Esophagus (tissue), 2 donors: ENCODE results near the gene POLG2. TPM values are rescaled to one million over a fixed set of nuclear protein-coding genes. Genes with fewer than 3 reads are reported as not detected.
"Not testable (repeated sequence)": the region's sequence is repeated elsewhere in the genome, so short reads cannot be mapped to it uniquely, and the experiment has no call there.

Source experiments
- H3K27ac ChIP-seq, 2 donors: one replicate each; pipeline ENCODE4 v1.5.1; 2013; ENCODE audit warnings: low read depth in 2 of 2, mild to moderate bottlenecking in 2 of 2, inconsistent platforms in 1 of 2, low read length in 1 of 2, moderate library complexity in 1 of 2
- H3K27me3 ChIP-seq, 2 donors: one replicate each; pipeline ENCODE4 v1.6.1; 2013; ENCODE audit warnings: low read length in 2 of 2, control low read depth in 1 of 2, mild to moderate bottlenecking in 1 of 2; ENCODE audit not compliant: insufficient read depth in 2 of 2, control insufficient read depth in 1 of 2
- H3K36me3 ChIP-seq, 2 donors: one replicate each; pipeline ENCODE4 v1.6.1; 2013; ENCODE audit warnings: low read length in 1 of 2; ENCODE audit not compliant: control insufficient read depth in 2 of 2, insufficient read depth in 2 of 2
- H3K4me1 ChIP-seq, 2 donors: one replicate each; pipeline ENCODE4 v1.6.1; 2013; ENCODE audit warnings: low read length in 1 of 2; ENCODE audit not compliant: control insufficient read depth in 2 of 2, insufficient read depth in 2 of 2
- H3K4me3 ChIP-seq, 2 donors: one replicate each; pipeline ENCODE4 v1.5.1; 2013; ENCODE audit warnings: low read length in 2 of 2, mild to moderate bottlenecking in 2 of 2, low read depth in 1 of 2, moderate library complexity in 1 of 2
- H3K9me3 ChIP-seq, 2 donors: one replicate each; pipeline ENCODE4 v1.6.1; 2013; ENCODE audit warnings: mild to moderate bottlenecking in 2 of 2, low read depth in 1 of 2, low read length in 1 of 2, moderate library complexity in 1 of 2; ENCODE audit not compliant: control insufficient read depth in 2 of 2, insufficient read depth in 1 of 2
- WGBS, 2 donors: extraction: QIAGEN DNeasy Blood & Tissue Kit; methylation state at CpG; one replicate each; pipeline ENCODE4 v1.1.7; 2013; 5-methylcytosine and 5-hydroxymethylcytosine counted together
- polyA plus RNA-seq, 2 donors: library from polyadenylated mRNA; stranded (reverse); fragments of 200-250 nt; gene quantifications; one replicate each; pipeline ENCODE4 v1.2.3, GENCODE V29; 2013
- donor health status: healthy with polysubstance abuse.
- donor health status: Bipolar disorder and iron deficiency.

The POLG2 gene
- polyA plus RNA-seq, 2 donors = 4.2 to 6.7 TPM

- Histone ChIP-seq H3K4me1 (no peaks in the 10 kb centered on the region), H3K9me3 (no peaks in the 10 kb centered on the region), H3K27ac (no peak overlapping the region), H3K27me3 (peaks cover 2 to 3% of the 10 kb centered on the region in 2 donors), H3K36me3 (no peaks in the 10 kb centered on the region), H3K4me3 (no peak overlapping the region)
- WGBS, 2 donors = 84 to 85% methylated on average over 6 of the region's 6 CpGs
These were observed 65.3 kb downstream of the POLG2 start for GRCh38 chr17:64431534-64431933.

DNA sequence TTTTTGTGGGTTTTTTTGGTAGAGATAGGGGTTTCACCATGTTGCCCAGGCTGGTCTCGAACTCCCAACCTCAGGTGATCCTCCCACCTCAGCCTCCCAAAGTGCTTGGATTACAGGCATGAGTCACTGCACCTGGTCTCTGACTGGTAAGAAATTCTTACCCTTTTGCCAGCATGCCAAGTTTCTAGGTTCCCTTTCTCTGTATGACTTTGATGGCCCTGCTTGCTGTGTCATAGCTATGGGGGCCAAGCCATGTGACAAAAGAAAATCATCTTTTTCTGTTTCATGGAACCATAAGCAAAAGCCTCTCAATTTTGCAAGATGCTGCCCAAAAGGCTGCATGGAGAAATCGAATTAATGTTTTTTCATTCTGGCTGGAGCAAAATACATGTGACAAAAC, 66.8 kb downstream of the POLG2 start:
- H3K4me3 ChIP-seq = not testable (repeated sequence)

DNA sequence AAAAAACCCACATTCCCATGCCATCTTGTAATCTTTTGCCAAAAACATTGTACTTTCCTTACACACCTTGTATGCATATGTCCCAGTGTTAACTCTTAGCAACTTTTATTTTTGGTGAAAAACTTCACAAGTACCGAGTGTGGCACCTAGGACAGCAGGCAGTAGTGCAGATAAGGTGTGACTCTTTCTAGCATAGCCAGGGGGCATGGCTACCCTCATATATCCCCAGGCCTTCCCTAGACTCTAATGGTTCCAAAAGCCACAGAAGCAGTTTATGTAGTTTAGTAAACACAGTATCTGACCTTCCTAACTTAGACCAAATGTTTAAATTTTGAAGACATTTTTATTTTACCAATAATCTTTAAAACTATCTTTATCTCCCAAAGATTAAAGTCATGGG, 68.4 kb downstream of the POLG2 start:
- Histone ChIP-seq H3K27ac (no peak overlapping the region), H3K27me3 (peaks cover 3% of the 10 kb centered on the region in 2 donors), H3K36me3 (no peaks in the 10 kb centered on the region), H3K4me3 (no peak overlapping the region), H3K4me1 (no peaks in the 10 kb centered on the region), H3K9me3 (no peaks in the 10 kb centered on the region)
- 74 to 81% methylated on average over 1 of the region's 1 CpG for WGBS, 2 donors

More for the DNA sequence above, 66.8 kb downstream of the POLG2 start:
- not testable (repeated sequence) for H3K27ac ChIP-seq, H3K36me3 ChIP-seq, H3K27me3 ChIP-seq, H3K9me3 ChIP-seq, H3K4me1 ChIP-seq
- WGBS, 2 donors = 89 to 90% methylated on average over 2 of the region's 2 CpGs

Other genes starting within 250 kb of the POLG2 start
- gene TEX2, start 233.8 kb downstream of the POLG2 start, polyA plus RNA-seq = 10 to 100 TPM in 1 of 2 donors, 1 to 10 TPM in 1; 7.9 to 10.6 TPM
- gene PECAM1, start 106.2 kb downstream of the POLG2 start, polyA plus RNA-seq = 10 to 100 TPM in 1 of 2 donors, 1 to 10 TPM in 1; 4.2 to 11.0 TPM
- gene MILR1, start 47.9 kb downstream of the POLG2 start, polyA plus RNA-seq = under 1 TPM; 0.51 to 0.79 TPM
- gene DDX5, start 9.2 kb upstream of the POLG2 start, polyA plus RNA-seq = 100 to 1,000 TPM; 333 to 392 TPM
- gene CEP95, start 9.9 kb upstream of the POLG2 start, polyA plus RNA-seq = 10 to 100 TPM; 16.7 to 33.3 TPM
- 1 to 10 TPM; 3.1 TPM for gene SMURF2, start 165.3 kb upstream of the POLG2 start, polyA plus RNA-seq